HG03103 (cell line): Measurements from ENCODE around the gene SDR9C7.
"Not testable (repeated sequence)": the region's sequence is repeated elsewhere in the genome, so short reads cannot be mapped to it uniquely, and the experiment has no call there.

Source experiments
- ATAC-seq: cut with Tn5 transposase; IDR thresholded peaks from one replicate; pipeline ENCODE4 v1.9.1; 2021; ENCODE audit warnings: low read depth; ENCODE audit not compliant: unreplicated experiment

The SDR9C7 gene

DNA sequence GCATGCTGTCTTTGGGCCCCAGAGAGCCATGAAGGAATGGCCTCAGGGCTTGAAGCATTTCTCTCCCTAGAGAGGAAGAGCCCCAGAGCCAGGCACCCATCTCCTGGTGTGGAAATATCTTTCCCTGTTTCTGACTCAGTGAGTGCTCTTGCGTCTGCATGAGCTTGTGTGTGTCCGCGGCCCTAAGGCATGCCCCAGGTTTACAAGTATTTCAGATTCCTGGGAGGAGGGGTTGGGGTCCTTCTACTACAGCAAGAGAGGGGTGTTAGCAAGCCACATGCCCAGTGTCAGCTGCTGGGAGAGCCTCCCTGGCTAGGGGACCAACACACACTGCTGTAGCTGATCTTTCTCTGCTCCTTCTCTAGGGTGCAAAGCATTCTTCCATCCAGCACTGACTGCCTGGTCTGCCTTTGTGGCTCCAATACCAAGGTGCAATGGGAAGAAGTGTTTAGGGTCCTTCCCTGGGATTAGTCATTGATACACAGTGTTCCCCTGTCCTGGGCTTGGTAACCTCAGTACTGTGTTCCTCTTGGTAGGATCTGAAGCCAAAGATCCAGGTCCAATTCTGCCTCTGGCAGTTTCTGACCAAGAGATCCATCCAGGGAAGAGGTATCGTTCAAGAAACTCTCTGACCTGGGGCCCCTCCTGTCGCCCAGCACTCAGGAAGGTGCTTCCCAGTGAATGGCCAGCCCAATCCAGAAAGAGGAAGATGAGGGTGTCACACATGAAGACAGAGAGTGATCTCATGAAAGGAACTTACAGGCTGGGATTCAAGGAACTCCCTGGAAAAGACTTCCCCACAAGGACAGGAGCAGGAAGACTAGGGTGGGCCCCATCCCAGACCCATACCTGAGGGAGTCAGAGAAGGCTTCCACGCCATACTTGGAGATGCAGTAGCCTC lies 20.1 kb upstream of the SDR9C7 start:
- no peak for ATAC-seq

DNA sequence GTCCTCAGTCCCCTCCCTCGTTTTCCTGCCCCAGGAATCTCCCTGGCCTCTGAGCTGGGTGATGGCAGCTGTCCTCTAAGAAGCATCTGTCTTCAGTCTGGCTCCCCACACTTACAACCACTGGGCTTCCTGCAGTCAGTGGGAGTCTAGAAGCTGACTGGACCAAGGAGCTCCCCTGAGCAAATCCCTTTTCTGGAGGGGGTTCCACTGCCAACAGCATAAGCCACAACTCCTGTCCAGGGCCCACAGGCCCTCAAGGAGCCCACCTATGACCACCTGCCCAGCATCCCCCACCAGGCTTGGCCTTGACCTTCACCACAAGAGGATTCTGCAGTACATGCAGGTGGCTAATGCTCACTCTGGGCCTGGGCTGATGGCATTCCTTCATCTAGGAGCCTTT lies 19.1 kb upstream of the SDR9C7 start:
- ATAC-seq = no peak

DNA sequence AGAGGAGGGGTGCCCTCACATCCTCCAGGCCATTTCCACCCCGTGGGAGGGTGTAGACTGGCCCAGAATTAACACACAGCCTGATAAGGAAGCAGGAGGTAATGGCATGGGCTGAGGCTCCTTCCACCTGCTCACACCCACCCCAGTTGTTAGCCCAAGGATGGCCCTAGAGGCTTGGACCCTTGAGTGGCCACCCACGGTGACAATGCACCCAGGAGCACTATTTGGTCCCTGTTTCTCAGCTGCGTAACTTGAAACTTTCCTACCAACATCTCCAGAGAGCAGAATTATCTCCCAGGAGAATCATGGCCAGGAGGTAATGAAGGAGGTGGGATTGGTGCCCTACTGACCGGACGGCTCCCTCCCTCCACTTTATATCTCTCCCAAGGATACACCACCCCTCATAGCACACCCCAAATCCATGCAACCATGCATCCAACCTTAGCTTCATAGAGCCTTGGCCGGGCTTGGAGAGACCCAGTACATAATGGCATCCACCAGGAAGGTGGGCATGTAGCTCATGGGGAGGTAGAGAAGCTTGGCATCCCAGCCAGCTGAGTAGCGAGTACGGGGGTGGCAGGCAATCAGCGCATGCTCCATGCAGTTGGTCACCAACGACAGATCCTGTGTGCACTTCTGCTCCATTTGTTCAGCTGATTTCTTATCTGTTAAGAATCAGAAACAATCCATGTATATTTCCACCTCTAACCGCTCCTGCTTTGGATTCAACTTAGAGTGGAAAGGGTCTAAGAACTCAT lies 17.6 kb upstream of the SDR9C7 start:
- no peak for ATAC-seq

DNA sequence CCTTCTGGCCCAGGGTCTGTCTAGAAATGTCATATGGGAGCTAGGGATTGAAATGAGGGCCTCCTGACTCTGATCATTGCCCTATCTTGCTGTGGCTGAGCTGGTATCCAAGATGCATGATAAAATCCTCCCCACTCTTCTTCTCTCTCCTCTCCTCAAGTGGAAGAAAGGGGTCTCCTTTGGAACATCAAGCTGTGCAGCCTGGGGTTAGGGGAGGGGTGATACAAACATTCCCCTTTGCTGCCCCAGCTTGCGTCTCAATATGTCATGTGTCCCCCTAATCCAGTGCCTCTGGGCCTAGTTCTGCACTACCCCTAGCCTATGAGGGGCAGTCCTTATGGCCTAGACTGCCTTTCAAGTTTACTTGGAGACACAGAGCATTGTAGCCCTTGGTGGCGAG lies 14.7 kb upstream of the SDR9C7 start:
- ATAC-seq = no peak

DNA sequence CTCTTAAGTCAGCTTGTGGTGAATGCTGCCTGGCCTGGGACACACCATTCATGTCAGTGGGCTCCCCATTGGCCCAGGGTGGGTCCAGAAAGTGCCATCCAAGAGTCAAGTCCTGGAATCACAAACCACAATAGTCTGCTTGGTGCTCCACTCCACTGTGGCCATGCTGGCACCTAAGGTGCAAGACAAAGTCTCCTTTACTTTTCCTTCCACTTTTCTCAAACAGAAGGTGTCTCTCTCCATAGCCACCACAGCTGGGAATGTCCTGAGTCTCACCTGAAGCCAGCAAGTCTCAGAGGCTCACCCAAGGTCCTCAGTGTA lies 14.2 kb upstream of the SDR9C7 start:
- no peak for ATAC-seq

DNA sequence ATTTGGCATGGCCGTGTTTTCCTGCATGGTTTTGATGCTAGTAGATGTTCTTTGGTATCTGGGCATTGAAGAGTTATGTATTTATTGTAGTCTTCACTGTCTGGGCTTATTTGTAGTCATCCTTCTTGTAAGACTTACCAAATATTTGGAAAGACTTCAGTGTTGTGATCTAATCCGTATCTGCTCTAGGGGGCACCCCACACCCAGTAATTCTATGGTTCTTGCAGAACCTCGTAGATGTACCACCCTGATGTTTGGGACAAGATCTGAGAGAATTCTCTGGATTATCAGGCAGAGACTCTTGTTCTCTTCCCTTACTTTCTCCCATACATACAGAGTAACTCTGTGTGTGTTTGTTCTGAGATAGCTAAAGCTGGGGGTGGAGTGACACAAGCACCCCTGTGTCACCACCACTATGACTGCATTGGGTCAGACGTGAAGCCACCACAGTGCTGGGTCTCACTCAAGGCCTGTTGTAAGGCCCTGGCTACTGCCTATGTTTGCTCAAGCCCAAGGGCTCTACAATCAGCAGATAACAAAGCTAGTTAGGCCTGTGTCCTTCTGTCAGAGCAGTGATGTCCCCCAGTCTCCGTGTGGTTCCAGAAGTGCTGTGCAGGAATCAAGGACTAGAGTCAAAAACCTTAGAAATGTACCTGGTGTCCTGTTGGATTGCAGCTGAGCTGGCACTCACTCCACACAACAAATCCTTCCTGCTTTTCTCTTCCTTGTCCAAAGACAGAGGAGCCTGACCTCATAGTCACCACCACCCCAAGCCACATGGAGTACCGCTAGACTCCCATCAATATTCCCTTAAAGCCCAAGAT lies 13.6 kb upstream of the SDR9C7 start:
- no peak for ATAC-seq

DNA sequence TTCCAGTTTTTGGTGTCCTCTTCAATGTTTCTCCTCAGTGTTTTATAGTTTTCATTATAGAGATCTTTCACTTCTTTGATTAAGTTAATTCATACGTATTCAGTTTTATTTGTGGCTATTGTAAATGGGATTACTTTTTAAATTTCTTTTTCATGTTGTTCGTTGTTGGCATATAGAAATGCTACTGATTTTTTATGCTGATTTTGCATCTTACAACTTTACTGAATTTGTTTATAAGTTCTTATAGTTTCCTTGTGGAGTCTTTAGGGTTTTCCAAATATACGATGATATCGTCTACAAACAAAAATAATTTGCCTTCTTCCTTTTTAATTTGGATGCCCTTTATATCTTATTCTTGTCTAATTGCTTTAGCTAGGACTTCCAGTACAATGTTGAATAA lies 9.7 kb upstream of the SDR9C7 start:
- no peak for ATAC-seq

DNA sequence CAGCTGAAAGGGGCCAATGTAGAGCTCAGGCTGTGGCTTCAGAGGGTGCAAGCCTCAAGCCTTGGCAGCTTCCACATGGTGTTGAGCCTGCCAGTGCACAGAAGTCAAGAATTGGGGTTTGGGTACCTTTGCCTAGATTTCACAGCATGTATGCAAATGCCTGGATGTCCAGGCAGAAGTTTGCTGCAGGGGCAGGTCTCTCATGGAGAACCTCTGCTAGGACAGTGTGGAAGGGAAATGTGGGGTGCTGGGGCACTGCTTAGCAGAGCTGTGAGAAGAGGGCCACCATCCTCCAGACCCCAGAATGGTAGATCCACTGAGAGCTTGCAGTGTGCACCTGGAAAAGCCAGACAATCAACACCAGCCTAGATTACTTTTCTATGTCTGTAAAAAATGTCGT lies 9.2 kb upstream of the SDR9C7 start:
- ATAC-seq = not testable (repeated sequence)

DNA sequence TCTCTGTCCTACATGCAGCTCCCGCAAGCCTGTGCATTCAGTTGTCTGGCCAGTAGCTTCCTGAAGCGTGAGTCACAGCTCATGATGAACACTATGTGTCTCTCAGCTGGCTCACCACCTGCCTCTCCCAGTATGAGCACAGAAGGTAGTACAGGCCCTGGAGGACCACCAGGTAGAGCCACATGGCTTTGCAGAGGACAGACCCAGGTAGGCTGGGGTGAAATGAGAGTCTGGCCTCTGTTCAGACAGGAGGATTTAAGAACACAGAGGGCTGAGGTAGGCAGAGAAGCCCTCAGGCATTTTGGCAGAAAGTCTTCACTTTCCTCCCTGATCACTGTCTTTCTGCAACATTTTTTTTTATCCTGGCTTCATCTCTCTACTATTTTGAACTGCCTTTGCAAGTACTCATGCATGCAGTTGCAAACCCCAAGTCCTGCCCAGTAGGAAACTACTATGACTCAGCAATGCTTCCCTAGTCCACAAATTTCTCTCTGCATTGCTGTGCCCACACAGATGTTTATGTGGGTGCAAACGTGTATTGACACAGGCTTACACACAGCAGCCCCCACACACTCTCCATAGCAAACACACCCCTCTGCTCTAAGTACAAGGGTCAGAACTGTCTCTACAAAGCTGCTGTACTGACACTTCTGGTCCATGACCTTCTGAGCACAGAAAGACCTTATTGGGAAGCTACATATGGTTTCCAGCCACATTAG lies 7.2 kb upstream of the SDR9C7 start:
- ATAC-seq = no peak

DNA sequence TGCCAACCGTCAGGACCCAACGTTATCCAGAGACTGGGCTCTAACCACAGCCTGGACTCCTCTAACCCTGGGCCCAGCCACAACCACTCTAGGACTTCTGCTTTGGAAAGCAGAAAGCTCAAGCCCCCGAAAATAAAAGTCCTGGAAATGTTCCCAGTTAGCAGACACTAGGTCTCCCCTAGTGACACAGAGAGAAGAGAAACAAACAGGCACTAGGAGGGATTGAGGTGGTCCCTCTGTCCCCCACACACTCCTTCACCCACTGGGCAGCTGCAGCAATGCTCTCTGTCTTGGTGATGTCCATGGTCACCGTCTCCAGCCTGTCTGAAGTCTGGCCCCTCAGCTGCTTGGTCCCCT lies 6.7 kb upstream of the SDR9C7 start:
- not testable (repeated sequence) for ATAC-seq

DNA sequence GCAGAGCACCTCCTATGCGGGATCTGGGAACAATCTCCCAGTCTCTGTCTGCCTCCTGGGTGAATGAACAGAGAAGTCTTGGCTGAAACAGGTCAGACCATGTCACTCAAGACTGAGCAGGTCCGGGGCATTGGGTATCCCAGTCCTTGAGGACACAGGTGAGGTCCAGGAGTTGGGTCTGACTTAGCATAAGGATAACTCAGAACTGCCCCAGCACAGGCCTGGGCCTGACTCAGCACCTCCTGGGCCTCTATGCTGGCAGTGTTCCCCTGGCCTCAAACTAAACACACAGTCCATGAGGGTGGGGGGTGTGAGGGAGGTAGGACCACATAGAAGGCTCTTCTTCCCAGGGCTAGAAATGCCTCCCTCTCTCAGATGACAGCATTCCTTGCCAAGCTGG lies 1.5 kb upstream of the SDR9C7 start:
- no peak for ATAC-seq

DNA sequence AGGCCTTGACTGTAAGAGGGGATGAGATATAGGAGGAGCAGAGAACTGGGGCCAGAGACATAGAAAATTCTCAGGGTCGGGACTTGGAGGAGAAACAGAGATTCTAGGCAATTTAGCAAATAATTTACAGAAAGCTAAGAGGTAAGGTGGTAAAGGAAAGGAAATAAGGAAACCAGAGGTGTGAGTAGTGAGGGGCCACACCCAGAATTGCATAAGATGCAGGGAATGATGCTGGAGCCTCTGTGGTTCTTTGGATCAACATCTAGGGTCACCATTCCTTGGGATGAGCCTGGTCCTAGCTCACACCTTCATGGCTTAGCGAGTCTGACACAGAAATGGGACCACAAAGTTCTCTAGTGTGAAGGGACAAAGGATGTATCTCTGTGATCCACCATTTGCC lies 949 bp upstream of the SDR9C7 start:
- ATAC-seq = no peak

DNA sequence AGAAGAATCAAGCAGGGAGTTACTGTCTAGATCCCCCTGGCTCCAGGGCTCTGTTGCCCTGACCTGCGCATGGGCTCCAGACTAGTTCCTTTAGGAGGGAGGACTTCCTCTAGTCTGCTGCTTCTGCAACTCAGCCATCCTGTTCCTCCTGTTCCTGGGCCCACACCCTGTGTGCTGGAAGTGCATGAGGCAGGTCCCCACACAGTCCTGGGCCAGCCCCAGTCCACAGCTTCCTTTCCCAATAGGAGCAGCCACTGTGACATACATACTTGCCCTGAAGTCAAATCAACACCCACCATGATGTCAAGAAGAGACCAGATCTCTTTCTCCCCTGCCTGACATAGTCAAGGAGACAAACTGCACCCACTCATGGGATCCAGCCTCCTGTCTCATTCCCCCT lies 1.3 kb downstream of the SDR9C7 start:
- no peak for ATAC-seq

DNA sequence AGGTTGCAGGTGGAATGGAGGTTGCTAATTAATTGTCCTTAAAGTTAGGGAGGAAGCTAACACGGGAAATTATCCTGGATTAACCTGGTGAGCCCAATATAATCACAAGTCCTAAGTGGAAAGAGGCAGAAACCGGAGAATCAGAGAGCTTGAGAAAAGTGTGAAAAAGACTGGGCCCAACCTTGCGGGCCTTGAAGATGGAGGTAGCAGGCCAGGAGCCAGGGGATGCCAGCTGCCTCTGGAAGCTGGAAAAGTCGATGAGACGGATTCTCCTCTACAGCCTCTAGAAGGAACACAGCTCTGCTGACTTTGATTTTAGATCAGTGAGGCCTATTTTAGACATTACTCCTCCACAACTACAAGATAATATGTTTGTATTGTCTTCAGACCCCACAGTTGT lies 2.1 kb downstream of the SDR9C7 start:
- no peak for ATAC-seq

DNA sequence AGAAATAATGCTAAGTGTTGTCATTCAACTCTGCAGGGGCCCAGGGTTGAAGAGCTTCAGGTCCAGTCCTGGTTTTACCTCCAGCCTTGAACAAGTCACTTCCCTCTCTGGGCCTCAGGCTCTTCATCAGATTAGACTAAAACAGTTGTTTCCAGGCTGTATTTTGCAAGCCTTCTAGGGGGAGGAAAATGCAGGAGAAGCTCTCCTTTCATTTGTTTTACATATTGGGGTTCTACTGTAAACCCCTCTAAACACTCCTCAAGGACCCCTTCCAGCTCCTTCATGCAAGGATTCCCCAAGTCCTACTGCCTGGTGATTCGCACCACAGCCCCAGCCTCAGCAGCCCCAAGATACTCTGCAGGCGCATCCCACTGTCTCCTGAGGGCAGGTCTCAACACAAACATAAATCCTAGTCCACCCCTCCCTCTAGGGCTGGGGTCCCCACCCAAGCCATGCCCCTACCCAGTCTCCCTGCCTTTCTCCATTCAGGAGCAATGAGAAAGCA lies 2.7 kb downstream of the SDR9C7 start:
- ATAC-seq = no peak

DNA sequence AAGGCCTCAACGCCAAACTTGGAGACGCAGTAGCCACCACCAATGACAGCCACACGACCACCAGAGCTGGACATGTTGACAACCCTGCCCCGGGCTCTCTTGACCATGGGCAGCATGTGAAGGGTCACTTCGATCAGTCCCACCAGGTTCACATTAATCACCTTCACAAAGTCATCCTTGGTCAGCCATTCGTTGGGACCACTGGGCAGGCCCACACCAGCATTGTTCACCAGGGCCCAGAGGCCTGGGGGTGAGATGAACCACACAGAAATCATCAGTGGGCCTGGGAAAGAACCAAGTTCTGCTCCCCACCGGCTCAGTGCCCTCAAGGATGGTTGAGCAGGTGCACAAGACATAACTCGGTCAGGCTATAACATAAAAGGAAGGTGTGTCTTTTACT lies 4.0 kb downstream of the SDR9C7 start:
- ATAC-seq = no peak

DNA sequence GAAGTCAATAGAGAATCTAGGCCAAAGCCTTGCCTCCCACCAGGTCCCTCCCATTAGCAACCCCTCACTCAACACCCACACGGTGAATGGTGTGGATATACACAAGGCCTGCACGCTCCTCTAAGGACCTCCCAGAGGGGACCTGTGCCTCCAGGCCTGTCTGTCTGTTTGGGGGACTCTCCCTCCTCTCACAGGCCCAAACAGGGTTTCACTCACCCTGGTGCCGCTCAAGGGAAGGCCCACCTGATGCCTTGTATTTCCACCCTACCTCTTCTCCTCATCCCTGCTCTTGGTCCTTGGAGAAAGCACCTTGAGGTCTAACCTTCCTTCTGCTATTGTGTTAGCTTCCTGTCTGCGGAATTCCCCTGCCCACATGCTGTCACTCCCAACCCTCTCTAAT lies 4.4 kb downstream of the SDR9C7 start:
- no peak for ATAC-seq

DNA sequence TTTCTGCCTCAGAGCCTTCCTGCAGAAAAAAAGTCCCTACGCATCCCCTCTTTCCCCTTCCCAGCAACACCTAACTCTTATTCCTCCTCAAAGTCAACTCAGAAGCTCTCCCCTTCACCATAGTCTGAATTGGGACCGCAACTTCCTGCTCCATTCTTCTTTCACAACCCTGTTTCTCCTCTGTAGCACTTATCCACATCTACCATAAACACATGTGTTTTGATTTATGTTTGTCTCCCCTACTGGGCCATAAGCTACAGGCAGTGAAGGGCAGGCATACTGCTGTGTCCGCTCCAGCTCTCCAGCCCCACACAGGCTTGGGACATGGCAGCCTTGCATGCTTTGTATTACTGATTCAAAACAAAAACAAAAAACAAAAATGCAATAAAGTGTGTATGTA lies 5.9 kb downstream of the SDR9C7 start:
- ATAC-seq = no peak

DNA sequence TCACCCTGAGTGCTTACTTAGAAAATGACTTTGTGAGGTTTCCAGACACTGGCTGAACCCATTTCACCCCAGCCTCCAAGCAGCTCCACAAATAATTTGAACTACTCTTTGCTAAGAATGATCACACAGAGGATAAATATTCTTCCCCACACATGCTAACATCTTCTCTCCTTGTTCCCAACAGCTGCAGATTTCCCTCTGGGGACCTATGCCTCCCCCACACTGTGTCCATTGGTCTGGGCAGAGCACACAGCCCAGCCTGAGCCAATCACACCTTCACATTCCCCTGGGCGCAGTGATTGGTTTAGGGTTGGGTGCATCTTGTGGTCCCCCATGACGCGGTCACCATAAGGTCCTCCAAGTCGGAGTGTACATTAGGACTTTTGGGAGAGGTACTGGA lies 6.9 kb downstream of the SDR9C7 start:
- no peak for ATAC-seq

DNA sequence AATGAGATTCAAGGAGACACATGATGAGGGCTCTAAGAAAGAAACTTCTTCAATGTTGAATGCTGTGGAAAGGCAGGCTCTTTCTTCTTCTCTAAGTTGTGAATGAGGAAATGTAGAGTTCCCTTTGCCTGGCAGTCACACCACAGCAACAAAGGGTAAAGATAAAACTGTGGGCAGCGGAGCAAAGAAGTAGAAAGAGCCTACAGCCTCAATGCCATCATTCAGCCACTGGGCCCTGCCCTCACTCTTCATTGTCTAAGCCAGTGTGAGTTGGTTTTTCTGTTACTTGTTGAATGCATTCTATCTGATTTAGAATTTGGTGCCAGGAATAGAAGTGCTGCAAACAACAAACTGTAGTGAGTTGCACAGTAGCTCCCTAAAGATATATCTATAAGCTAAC lies 12.2 kb downstream of the SDR9C7 start:
- no peak for ATAC-seq

DNA sequence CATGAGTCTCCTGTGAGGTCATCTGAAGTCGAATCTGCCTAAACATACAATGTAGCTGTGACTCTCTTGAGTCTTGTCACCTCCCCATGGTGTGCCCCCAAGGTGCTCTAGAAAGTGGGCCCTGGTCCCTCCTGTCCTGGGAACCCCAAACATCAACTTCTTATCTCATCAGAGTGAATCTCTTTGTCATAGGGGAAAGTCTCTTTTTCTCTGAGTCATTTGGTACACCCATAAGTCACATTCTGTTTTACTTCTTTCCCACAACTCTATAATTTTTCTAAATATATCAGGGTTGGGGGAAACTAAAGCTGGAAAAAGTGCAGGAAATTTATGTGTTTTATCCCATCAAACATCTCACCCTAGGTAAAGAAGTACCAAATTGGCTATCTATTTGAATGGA lies 12.9 kb downstream of the SDR9C7 start:
- no peak for ATAC-seq
